Measurements from ENCODE around the gene VPREB3. TPM values are rescaled to one million over a fixed set of nuclear protein-coding genes. Genes with fewer than 3 reads are reported as not detected.
A peak's percentile ranks its signal among the peaks of the same experiment; 100 is the strongest.

VPREB3 gene
- polyA plus RNA-seq (ENCODE audit: insufficient read length in 12 of 12) = 1 to 10 TPM in 4 of 12 donors, under 1 TPM in 3, not detected in 5; 0.34 to 3.9 (median 1.1) TPM
- long read RNA-seq, donor 1 = 0 reads
- long read RNA-seq, donor 2 = 0 reads
- long read RNA-seq, donor 3 = 0 reads
- long read RNA-seq, donor 4 = 0 reads
- long read RNA-seq, donor 5 = 0 reads
- long read RNA-seq, donor 6 = 0 reads
- long read RNA-seq, donor 7 = 0 reads
- long read RNA-seq, donor 8 = 0 reads
- long read RNA-seq, donor 9 = 0 reads
- long read RNA-seq, donor 10 = 0 reads
- long read RNA-seq, donor 11 = 0 reads

- DNase-seq = no peak
These were observed at the start of gene VPREB3 for GRCh38 chr22:23754220-23754919. TSS of gene VPREB3 (minus strand) at chr22:23754425. CDS start at chr22:23754363, 62 bp downstream.

- no peak for DNase-seq
These were observed 49.0 kb upstream of the VPREB3 start for GRCh38 chr22:23803001-23803819.

- DNase-seq = no peak
These were observed 47.7 kb upstream of the VPREB3 start for GRCh38 chr22:23801886-23802377.

GRCh38 chr22:23801238-23801821, 47.1 kb upstream of the VPREB3 start:
- DNase-seq = no peak

GRCh38 chr22:23800297-23801237, 46.3 kb upstream of the VPREB3 start:
- DNase-seq = no peak

GRCh38 chr22:23796461-23796860, 42.2 kb upstream of the VPREB3 start:
- DNase-seq = peak; percentile 52

- no peak for DNase-seq
These were observed 39.1 kb upstream of the VPREB3 start for GRCh38 chr22:23793326-23793725.

- no peak for DNase-seq
These were observed 37.8 kb upstream of the VPREB3 start for GRCh38 chr22:23791738-23792645.

- peak; percentile 71 for DNase-seq
These were observed 36.9 kb upstream of the VPREB3 start for GRCh38 chr22:23790819-23791737.

- no peak for DNase-seq
These were observed 35.4 kb upstream of the VPREB3 start for GRCh38 chr22:23789638-23790037.

- no peak for DNase-seq
These were observed 34.9 kb upstream of the VPREB3 start for GRCh38 chr22:23789121-23789520.

GRCh38 chr22:23787910-23788309, 33.7 kb upstream of the VPREB3 start:
- no peak for DNase-seq

- DNase-seq = no peak
These were observed 33.3 kb upstream of the VPREB3 start for GRCh38 chr22:23787600-23787896.

- peak; percentile 94 for DNase-seq
These were observed 32.8 kb upstream of the VPREB3 start, which contains the start of gene SMARCB1 for GRCh38 chr22:23786752-23787599. TSS of gene SMARCB1 (plus strand) at chr22:23786966. CDS start at chr22:23787170, 204 bp downstream.

- DNase-seq = no peak
These were observed 32.1 kb upstream of the VPREB3 start for GRCh38 chr22:23786261-23786710.

- DNase-seq = no peak
These were observed 30.0 kb upstream of the VPREB3 start for GRCh38 chr22:23784215-23784732.

Measured in muscle of arm (tissue), 14 donors.